ENCODE data around the gene MXD3. TPM values are rescaled to one million over a fixed set of nuclear protein-coding genes. Genes with fewer than 3 reads are reported as not detected.

Gene MXD3
- total and polyA plus RNA-seq, 8 donors = 6.8 to 86.9 (median 20.4) TPM

GRCh38 chr5:177335701-177336065 lies 24.0 kb upstream of the MXD3 start:
- no peaks in the 10 kb centered on the region for H3K9me3 ChIP-seq
- TF ChIP-seq EP300 (IDR thresholded peaks at IDR 0.05) (no peak), POLR2AphosphoS5 (IDR thresholded peaks at IDR 0.05) (no peak), POLR2A (IDR thresholded peaks at IDR 0.05) (no peak)
- TF ChIP-seq, protein P1, sequence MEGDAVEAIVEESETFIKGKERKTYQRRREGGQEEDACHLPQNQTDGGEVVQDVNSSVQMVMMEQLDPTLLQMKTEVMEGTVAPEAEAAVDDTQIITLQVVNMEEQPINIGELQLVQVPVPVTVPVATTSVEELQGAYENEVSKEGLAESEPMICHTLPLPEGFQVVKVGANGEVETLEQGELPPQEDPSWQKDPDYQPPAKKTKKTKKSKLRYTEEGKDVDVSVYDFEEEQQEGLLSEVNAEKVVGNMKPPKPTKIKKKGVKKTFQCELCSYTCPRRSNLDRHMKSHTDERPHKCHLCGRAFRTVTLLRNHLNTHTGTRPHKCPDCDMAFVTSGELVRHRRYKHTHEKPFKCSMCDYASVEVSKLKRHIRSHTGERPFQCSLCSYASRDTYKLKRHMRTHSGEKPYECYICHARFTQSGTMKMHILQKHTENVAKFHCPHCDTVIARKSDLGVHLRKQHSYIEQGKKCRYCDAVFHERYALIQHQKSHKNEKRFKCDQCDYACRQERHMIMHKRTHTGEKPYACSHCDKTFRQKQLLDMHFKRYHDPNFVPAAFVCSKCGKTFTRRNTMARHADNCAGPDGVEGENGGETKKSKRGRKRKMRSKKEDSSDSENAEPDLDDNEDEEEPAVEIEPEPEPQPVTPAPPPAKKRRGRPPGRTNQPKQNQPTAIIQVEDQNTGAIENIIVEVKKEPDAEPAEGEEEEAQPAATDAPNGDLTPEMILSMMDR (IDR thresholded peaks at IDR 0.05) = no peak
- no peak for DNase-seq
- 90 to 99% (median 94%) methylated on average over 4 to 7 of the region's 7 CpGs for WGBS, 5 donors
- intact Hi-C loops (cut with DNase I; ENCODE audit: low total_unique reads) = no loop called here
- no peaks in the 10 kb centered on the region for H3K27me3 ChIP-seq
- peaks cover 61 to 100% (median 99%) of the 10 kb centered on the region in 4 donors for H3K36me3 ChIP-seq
- H3K4me1 ChIP-seq = peaks cover 0 to 25% (median 2%) of the 10 kb centered on the region in 4 donors
- no peak overlapping the region for H3K27ac ChIP-seq
- no peak overlapping the region for H3K4me3 ChIP-seq

DNA sequence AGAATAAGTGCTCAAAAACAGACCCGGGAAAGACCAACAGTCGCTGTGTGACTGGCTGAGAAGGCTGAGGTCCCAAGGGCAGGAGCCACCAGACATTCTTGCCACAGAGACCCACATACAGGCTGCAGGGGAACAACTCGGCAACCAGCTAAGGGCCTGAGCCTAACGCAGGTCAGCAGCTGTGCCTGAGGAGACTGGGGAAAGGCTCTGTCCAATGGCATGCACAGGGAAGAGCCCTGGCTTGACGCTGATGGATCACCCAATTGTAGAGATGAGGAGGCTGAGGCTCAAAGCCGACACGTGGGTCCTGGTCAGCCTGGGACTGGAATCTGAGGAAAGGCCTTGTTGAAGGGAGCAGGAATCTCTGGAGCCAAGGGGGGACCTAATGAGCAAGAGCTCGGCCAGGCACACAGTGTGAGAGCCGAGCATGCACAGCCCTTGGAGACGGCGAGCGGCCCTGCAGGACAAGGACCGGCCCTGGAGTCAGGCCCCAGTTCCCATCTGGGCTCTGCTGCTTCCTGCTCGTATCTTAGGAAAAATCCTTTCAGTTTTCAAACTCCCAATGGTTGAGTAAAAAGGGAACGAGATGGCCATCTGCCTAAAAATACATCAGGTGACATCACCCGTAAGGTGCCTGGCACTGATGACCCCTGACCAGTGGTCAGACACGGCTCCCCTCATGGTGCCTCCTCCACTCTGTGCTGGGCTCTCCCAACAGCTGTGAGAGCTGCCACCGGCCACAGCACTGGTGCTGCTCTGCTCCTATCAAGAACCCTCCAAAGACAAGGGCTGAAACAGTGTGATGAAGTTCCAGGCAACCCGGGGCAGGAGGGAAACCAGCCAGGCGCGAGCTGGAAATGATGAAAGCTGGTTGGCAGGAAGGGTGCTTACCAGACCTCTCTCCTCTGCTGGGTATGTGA lies 23.3 kb upstream of the MXD3 start:
- peaks cover 65 to 100% (median 100%) of the 10 kb centered on the region in 4 donors for H3K36me3 ChIP-seq
- 85 to 90% (median 87%) methylated on average over 20 to 21 of the region's 21 CpGs for WGBS, 5 donors
- no peak overlapping the region for H3K4me3 ChIP-seq
- H3K27me3 ChIP-seq = no peaks in the 10 kb centered on the region
- no peak for TF ChIP-seq POLR2A (IDR thresholded peaks at IDR 0.05)
- no peaks in the 10 kb centered on the region for H3K9me3 ChIP-seq
- H3K4me1 ChIP-seq = peaks cover 0 to 19% (median 2%) of the 10 kb centered on the region in 4 donors
- intact Hi-C loops (cut with DNase I; ENCODE audit: low total_unique reads) = no loop called here
- DNase-seq = no peak
- H3K27ac ChIP-seq = no peak overlapping the region

GRCh38 chr5:177334155-177334551 lies 22.5 kb upstream of the MXD3 start:
- H3K4me1 ChIP-seq = peaks cover 0 to 12% (median under 1%) of the 10 kb centered on the region in 4 donors
- peaks cover 69 to 100% (median 99%) of the 10 kb centered on the region in 4 donors for H3K36me3 ChIP-seq
- 72 to 80% (median 76%) methylated on average over 14 to 15 of the region's 15 CpGs for WGBS, 5 donors
- intact Hi-C loops (cut with DNase I; ENCODE audit: low total_unique reads) = no loop called here
- TF ChIP-seq EP300 (IDR thresholded peaks at IDR 0.05) = no peak
- TF ChIP-seq, protein P1 (IDR thresholded peaks at IDR 0.05) = no peak
- no peak for TF ChIP-seq POLR2A (IDR thresholded peaks at IDR 0.05)
- no peak for TF ChIP-seq POLR2AphosphoS5 (IDR thresholded peaks at IDR 0.05)
- H3K4me3 ChIP-seq = no peak overlapping the region
- no peaks in the 10 kb centered on the region for H3K27me3 ChIP-seq
- no peak overlapping the region for H3K27ac ChIP-seq
- no peak for DNase-seq
- no peaks in the 10 kb centered on the region for H3K9me3 ChIP-seq

DNA sequence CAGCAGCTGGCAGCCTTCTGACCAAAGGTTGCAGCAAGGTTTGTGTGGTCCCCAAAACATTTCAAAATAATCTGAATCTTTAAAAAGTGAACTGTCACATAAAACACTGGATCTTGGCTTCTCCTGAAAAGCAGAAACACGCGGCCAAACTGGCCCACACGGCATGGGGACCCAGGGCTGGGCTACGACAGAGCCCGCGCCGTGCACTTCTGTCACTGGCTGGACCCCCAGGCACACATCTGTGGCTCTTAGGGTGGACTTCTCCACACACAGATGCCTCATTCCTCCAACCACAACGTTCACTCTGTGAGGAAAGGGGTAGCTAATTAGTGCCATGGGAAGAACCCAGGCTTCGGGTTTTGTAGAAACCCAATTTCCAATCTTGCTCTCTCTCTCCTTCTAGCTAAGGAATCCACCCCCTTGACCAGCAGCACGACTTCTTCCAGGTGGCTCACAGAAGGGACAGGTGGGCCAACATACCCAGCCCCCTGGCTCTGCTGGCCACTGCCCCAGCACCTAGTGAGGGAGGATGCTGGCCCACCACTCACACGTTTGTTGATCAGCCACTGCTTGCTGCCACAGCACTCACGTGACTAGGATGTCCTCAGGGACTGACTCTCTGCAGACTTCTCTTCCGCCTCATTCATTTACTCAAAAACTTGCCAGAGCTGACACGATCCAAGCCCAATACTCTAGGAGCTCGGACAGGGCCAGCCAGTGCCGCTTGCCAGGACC lies 21.9 kb upstream of the MXD3 start:
- no peak for TF ChIP-seq POLR2AphosphoS5 (IDR thresholded peaks at IDR 0.05)
- TF ChIP-seq POLR2A (IDR thresholded peaks at IDR 0.05) = no peak
- TF ChIP-seq, protein P1 (IDR thresholded peaks at IDR 0.05) = no peak
- TF ChIP-seq EP300 (IDR thresholded peaks at IDR 0.05) = no peak
- Histone ChIP-seq H3K9me3 (no peaks in the 10 kb centered on the region), H3K27ac (no peak overlapping the region), H3K4me3 (no peak overlapping the region), H3K27me3 (no peaks in the 10 kb centered on the region), H3K4me1 (peaks cover 0 to 6% (median 0%) of the 10 kb centered on the region in 4 donors), H3K36me3 (peaks cover 69 to 100% (median 99%) of the 10 kb centered on the region in 4 donors)
- no peak for DNase-seq
- WGBS, 5 donors = 90 to 94% (median 92%) methylated on average over 13 to 16 of the region's 16 CpGs
- intact Hi-C loops (cut with DNase I; ENCODE audit: low total_unique reads) = no loop called here

All from stomach (tissue), 9 donors.